GM12891 (cell line): ENCODE data around the gene AGAP2.
"Not testable (repeated sequence)": the region's sequence is repeated elsewhere in the genome, so short reads cannot be mapped to it uniquely, and the experiment has no call there.

Source experiments
- POLR2A ChIP-seq: IDR thresholded peaks from 2 replicates; pipeline ENCODE4 v1.6.1; 2011; ENCODE audit warnings: low read depth, low read length, control low read depth
- POLR2AphosphoS5 ChIP-seq: IDR thresholded peaks from 2 replicates; pipeline ENCODE4 v1.6.1; 2011; ENCODE audit warnings: low read depth, low read length, control low read depth

GRCh38 chr12:57721846-57722608, 16.5 kb downstream of the AGAP2 start:
- TF ChIP-seq POLR2A, POLR2AphosphoS5: not testable (repeated sequence)
